ENCODE measurements around the gene MGAT5.

Gene MGAT5

DNA sequence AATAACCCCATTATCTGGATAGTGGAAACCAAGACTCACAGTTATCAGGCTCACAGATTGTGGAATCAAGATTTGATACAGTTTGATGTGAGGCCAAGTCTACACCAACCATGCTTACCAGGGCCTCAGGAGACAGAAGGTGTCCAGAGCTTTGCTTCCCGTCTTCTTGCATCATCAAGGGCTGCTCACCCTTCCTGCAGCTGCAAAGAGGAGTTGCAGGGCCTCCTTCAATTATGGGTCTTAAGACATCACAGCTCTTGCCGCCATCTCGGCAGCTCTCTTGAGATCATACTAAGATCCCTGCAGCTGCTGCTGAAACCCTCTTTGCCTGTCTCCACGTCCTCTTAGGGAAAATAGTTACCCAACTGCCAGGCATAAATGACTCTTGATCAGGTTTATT is 176.0 kb downstream of the MGAT5 start:
- WGBS (ENCODE audit: insufficient coverage, insufficient read length) = no CpG with 5 or more reads among the region's 4 CpGs
- Histone ChIP-seq H3K4me1 (ENCODE audit: control insufficient read depth, insufficient read depth, low read length) (peaks cover 2% of the 10 kb centered on the region; the same call in 1 of the 2 replicates), H3K4me3 (ENCODE audit: low read length) (no peak overlapping the region), H3K27me3 (ENCODE audit: control insufficient read depth, insufficient read depth, low read length) (peaks cover 2% of the 10 kb centered on the region; the same call in 1 of the 2 replicates), H3K36me3 (ENCODE audit: control insufficient read depth, insufficient read depth, low read length) (no peaks in the 10 kb centered on the region), H3K27ac (ENCODE audit: low read length) (no peak overlapping the region), H3K9me3 (ENCODE audit: control insufficient read depth, insufficient read depth, low read length) (no peaks in the 10 kb centered on the region)
- no peak for DNase-seq (ENCODE audit: low read depth, low spot score)

DNA sequence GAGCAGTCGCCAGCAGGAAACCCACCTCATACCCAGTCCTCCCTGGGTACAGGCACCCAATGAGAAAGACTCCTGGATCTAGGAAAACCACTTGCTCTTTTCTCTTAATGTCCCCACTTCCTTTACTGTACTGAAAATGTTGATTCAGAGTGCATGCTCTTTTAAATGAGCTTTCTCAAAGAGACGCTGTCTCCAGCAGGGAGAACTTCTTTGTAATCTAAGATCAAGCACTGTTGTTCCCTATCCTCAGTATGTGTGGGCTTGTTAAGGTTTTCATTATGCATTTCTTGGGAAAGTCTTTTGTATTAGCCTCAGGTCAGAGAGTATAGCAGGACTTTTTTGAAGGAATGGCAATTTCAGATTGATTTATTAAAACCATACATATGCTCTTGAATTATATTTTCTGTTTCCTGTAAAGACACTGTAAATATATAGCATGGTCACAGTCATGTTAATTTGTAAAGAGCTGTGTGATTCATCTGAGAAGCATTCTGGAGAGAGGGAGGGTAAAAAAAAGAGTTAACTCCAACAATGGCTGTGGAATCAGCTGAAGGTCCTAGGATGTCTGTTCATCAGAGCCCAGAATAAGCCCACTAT is 178.1 kb downstream of the MGAT5 start:
- Histone ChIP-seq H3K4me1 (ENCODE audit: control insufficient read depth, insufficient read depth, low read length) (peaks cover 2% of the 10 kb centered on the region; the same call in 1 of the 2 replicates), H3K4me3 (ENCODE audit: low read length) (no peak overlapping the region), H3K9me3 (ENCODE audit: control insufficient read depth, insufficient read depth, low read length) (no peaks in the 10 kb centered on the region), H3K27ac (ENCODE audit: low read length) (no peak overlapping the region), H3K27me3 (ENCODE audit: control insufficient read depth, insufficient read depth, low read length) (peaks cover 2% of the 10 kb centered on the region; the same call in 1 of the 2 replicates), H3K36me3 (ENCODE audit: control insufficient read depth, insufficient read depth, low read length) (no peaks in the 10 kb centered on the region)
- no CpG with 5 or more reads among the region's 2 CpGs for WGBS (ENCODE audit: insufficient coverage, insufficient read length)
- no peak for DNase-seq (ENCODE audit: low read depth, low spot score)

DNA sequence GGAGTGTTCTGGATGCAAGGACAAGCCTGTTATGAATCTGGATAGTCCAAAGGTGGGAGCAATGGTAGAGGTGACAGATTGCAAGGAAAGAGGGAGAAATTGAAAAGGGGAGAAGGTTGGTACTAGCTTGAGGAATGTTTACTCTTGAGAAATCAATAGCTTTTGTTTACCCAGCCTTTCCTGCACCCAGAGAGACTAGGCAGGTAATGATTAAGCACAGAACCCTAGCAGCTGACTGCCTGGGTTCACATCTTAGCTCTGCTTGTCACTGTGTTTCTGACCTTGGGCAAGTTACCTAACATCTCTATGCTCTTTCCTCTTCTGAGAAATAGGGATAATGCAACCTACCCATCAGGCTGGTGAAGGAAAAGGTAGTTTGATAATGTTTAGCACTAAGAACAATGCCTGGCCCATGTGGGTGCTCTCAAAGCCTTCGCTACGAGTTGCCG is 178.6 kb downstream of the MGAT5 start:
- peaks cover 2% of the 10 kb centered on the region; the same call in 1 of the 2 replicates for H3K27me3 ChIP-seq (ENCODE audit: control insufficient read depth, insufficient read depth, low read length)
- no peak overlapping the region for H3K27ac ChIP-seq (ENCODE audit: low read length)
- no peak for DNase-seq (ENCODE audit: low read depth, low spot score)
- no CpG with 5 or more reads among the region's 3 CpGs for WGBS (ENCODE audit: insufficient coverage, insufficient read length)
- H3K4me3 ChIP-seq (ENCODE audit: low read length) = no peak overlapping the region
- no peaks in the 10 kb centered on the region for H3K9me3 ChIP-seq (ENCODE audit: control insufficient read depth, insufficient read depth, low read length)
- peaks cover 2% of the 10 kb centered on the region; the same call in 1 of the 2 replicates for H3K4me1 ChIP-seq (ENCODE audit: control insufficient read depth, insufficient read depth, low read length)
- no peaks in the 10 kb centered on the region for H3K36me3 ChIP-seq (ENCODE audit: control insufficient read depth, insufficient read depth, low read length)

DNA sequence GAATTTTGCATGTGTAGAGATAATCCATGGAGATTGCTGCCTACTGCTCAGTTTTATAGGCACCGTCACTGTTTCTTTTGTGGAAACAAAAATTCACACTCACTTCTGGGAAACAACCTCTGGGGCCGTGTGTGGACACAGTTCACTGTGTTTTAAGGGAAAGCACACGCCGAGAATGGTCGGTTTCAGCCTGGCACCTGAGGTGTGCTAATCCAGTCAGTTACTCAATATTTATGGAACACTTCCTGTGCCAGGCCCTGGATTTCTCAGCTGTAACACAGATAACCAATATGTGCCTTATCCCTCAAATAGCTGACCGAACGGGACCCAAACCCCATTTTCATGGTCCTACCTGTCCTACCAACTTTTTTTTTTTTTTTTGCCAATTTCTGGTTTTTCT is 179.6 kb downstream of the MGAT5 start:
- peaks cover 2% of the 10 kb centered on the region; the same call in 1 of the 2 replicates for H3K4me1 ChIP-seq (ENCODE audit: control insufficient read depth, insufficient read depth, low read length)
- H3K36me3 ChIP-seq (ENCODE audit: control insufficient read depth, insufficient read depth, low read length) = no peaks in the 10 kb centered on the region
- H3K9me3 ChIP-seq (ENCODE audit: control insufficient read depth, insufficient read depth, low read length) = no peaks in the 10 kb centered on the region
- no peak overlapping the region for H3K27ac ChIP-seq (ENCODE audit: low read length)
- H3K27me3 ChIP-seq (ENCODE audit: control insufficient read depth, insufficient read depth, low read length) = peaks cover 2% of the 10 kb centered on the region; the same call in 1 of the 2 replicates
- DNase-seq (ENCODE audit: low read depth, low spot score) = no peak
- no peak overlapping the region for H3K4me3 ChIP-seq (ENCODE audit: low read length)
- WGBS (ENCODE audit: insufficient coverage, insufficient read length) = no CpG with 5 or more reads among the region's 7 CpGs

- Histone ChIP-seq H3K9me3 (ENCODE audit: control insufficient read depth, insufficient read depth, low read length) (no peaks in the 10 kb centered on the region), H3K4me3 (ENCODE audit: low read length) (no peak overlapping the region), H3K27me3 (ENCODE audit: control insufficient read depth, insufficient read depth, low read length) (peaks cover 2% of the 10 kb centered on the region; the same call in 1 of the 2 replicates), H3K27ac (ENCODE audit: low read length) (no peak overlapping the region), H3K36me3 (ENCODE audit: control insufficient read depth, insufficient read depth, low read length) (no peaks in the 10 kb centered on the region), H3K4me1 (ENCODE audit: control insufficient read depth, insufficient read depth, low read length) (peaks cover 2% of the 10 kb centered on the region; the same call in 1 of the 2 replicates)
- no peak for DNase-seq (ENCODE audit: low read depth, low spot score)
- no CpG with 5 or more reads among the region's 6 CpGs for WGBS (ENCODE audit: insufficient coverage, insufficient read length)
Observed at GRCh38 chr2:134433979-134434378, 180.1 kb downstream of the MGAT5 start.

GRCh38 chr2:134435505-134435904 is 181.6 kb downstream of the MGAT5 start:
- no peak overlapping the region for H3K27ac ChIP-seq (ENCODE audit: low read length)
- H3K9me3 ChIP-seq (ENCODE audit: control insufficient read depth, insufficient read depth, low read length) = no peaks in the 10 kb centered on the region
- no peak overlapping the region for H3K4me3 ChIP-seq (ENCODE audit: low read length)
- H3K36me3 ChIP-seq (ENCODE audit: control insufficient read depth, insufficient read depth, low read length) = no peaks in the 10 kb centered on the region
- H3K27me3 ChIP-seq (ENCODE audit: control insufficient read depth, insufficient read depth, low read length) = no peaks in the 10 kb centered on the region; the same call in 1 of the 2 replicates
- H3K4me1 ChIP-seq (ENCODE audit: control insufficient read depth, insufficient read depth, low read length) = peaks cover 2% of the 10 kb centered on the region; the same call in 1 of the 2 replicates
- WGBS (ENCODE audit: insufficient coverage, insufficient read length) = no CpG with 5 or more reads among the region's 4 CpGs
- DNase-seq (ENCODE audit: low read depth, low spot score) = no peak

- no peak for DNase-seq (ENCODE audit: low read depth, low spot score)
- no peak overlapping the region for H3K4me3 ChIP-seq (ENCODE audit: low read length)
- H3K4me1 ChIP-seq (ENCODE audit: control insufficient read depth, insufficient read depth, low read length) = peaks cover 2% of the 10 kb centered on the region; the same call in 1 of the 2 replicates
- no peaks in the 10 kb centered on the region for H3K9me3 ChIP-seq (ENCODE audit: control insufficient read depth, insufficient read depth, low read length)
- no peaks in the 10 kb centered on the region for H3K36me3 ChIP-seq (ENCODE audit: control insufficient read depth, insufficient read depth, low read length)
- no peak overlapping the region for H3K27ac ChIP-seq (ENCODE audit: low read length)
- H3K27me3 ChIP-seq (ENCODE audit: control insufficient read depth, insufficient read depth, low read length) = no peaks in the 10 kb centered on the region; the same call in 1 of the 2 replicates
Observed at GRCh38 chr2:134435936-134436335, 182.1 kb downstream of the MGAT5 start.

DNA sequence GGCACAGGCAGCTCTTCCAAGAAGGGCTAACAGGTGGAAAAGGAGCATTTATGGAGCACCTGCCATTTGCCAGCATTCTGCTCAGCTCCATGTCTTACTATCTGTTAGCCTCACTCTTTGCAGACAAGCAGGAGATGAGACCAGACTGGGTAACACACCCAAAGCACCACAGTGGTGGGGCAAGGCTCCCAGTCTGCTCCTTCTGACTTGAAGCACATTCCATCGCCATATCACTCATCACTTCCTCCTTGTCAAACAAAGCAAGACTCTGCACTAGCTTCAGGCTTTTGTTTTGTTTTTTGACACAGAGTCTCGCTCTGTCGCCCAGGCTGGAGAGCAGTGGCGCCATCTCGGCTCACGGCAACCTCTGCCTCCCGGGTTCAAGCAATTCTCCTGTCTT is 182.8 kb downstream of the MGAT5 start:
- H3K36me3 ChIP-seq (ENCODE audit: control insufficient read depth, insufficient read depth, low read length) = no peaks in the 10 kb centered on the region
- DNase-seq (ENCODE audit: low read depth, low spot score) = no peak
- H3K27ac ChIP-seq (ENCODE audit: low read length) = no peak overlapping the region
- H3K4me1 ChIP-seq (ENCODE audit: control insufficient read depth, insufficient read depth, low read length) = peaks cover 2% of the 10 kb centered on the region; the same call in 1 of the 2 replicates
- H3K9me3 ChIP-seq (ENCODE audit: control insufficient read depth, insufficient read depth, low read length) = no peaks in the 10 kb centered on the region
- H3K27me3 ChIP-seq (ENCODE audit: control insufficient read depth, insufficient read depth, low read length) = no peaks in the 10 kb centered on the region; the same call in 1 of the 2 replicates
- WGBS (ENCODE audit: insufficient coverage, insufficient read length) = no CpG with 5 or more reads among the region's 7 CpGs
- H3K4me3 ChIP-seq (ENCODE audit: low read length) = no peak overlapping the region

DNA sequence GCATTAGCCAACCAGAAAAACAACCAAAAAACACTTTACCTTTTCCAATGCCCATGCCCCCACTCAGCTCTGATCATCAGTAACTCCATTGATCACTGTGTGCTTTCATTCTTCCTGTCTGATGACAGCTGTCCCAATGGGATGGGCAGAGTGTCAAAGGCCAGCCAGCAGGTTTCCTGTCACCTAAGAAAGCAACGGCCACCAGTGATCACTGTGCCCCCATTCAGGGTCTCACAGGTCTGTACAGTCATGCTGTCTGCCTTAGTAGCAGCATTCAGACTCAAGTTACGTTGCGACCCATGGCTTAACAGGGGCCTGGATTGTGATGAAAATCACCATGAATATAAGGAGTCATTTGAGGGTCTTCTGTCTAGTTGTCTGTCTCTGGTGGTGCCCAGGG is 184.5 kb downstream of the MGAT5 start:
- no CpG with 5 or more reads among the region's 3 CpGs for WGBS (ENCODE audit: insufficient coverage, insufficient read length)

GRCh38 chr2:134440336-134440909 is 186.6 kb downstream of the MGAT5 start:
- Histone ChIP-seq H3K36me3 (ENCODE audit: control insufficient read depth, insufficient read depth, low read length) (no peaks in the 10 kb centered on the region), H3K4me3 (ENCODE audit: low read length) (no peak overlapping the region), H3K4me1 (ENCODE audit: control insufficient read depth, insufficient read depth, low read length) (no peaks in the 10 kb centered on the region), H3K27ac (ENCODE audit: low read length) (no peak overlapping the region), H3K27me3 (ENCODE audit: control insufficient read depth, insufficient read depth, low read length) (no peaks in the 10 kb centered on the region), H3K9me3 (ENCODE audit: control insufficient read depth, insufficient read depth, low read length) (no peaks in the 10 kb centered on the region)
- no CpG with 5 or more reads among the region's 16 CpGs for WGBS (ENCODE audit: insufficient coverage, insufficient read length)
- DNase-seq (ENCODE audit: low read depth, low spot score) = no peak

More for the DNA sequence above, 184.5 kb downstream of the MGAT5 start:
- Histone ChIP-seq H3K4me3 (ENCODE audit: low read length) (no peak overlapping the region), H3K36me3 (ENCODE audit: control insufficient read depth, insufficient read depth, low read length) (no peaks in the 10 kb centered on the region), H3K27ac (ENCODE audit: low read length) (no peak overlapping the region), H3K27me3 (ENCODE audit: control insufficient read depth, insufficient read depth, low read length) (no peaks in the 10 kb centered on the region), H3K4me1 (ENCODE audit: control insufficient read depth, insufficient read depth, low read length) (no peaks in the 10 kb centered on the region), H3K9me3 (ENCODE audit: control insufficient read depth, insufficient read depth, low read length) (no peaks in the 10 kb centered on the region)
- DNase-seq (ENCODE audit: low read depth, low spot score) = no peak
